HG02588 (cell line): ENCODE results near the gene KAZN.

ENCODE experiments used
- ATAC-seq: cut with Tn5 transposase; IDR thresholded peaks from one replicate; pipeline ENCODE4 v1.9.1; 2021; ENCODE audit warnings: mild to moderate bottlenecking, moderate library complexity; ENCODE audit not compliant: unreplicated experiment

Gene KAZN

GRCh38 chr1:14667651-14667984 lies 69.1 kb downstream of the KAZN start:
- ATAC-seq: no peak

GRCh38 chr1:14668538-14668937 lies 70.1 kb downstream of the KAZN start:
- no peak for ATAC-seq

- ATAC-seq: no peak
These were observed 73.5 kb downstream of the KAZN start for GRCh38 chr1:14672005-14672404.

GRCh38 chr1:14674030-14674429 lies 75.5 kb downstream of the KAZN start:
- no peak for ATAC-seq

GRCh38 chr1:14676400-14676799 lies 77.9 kb downstream of the KAZN start:
- ATAC-seq: no peak

- no peak for ATAC-seq
These were observed 78.9 kb downstream of the KAZN start for GRCh38 chr1:14677292-14677971.

GRCh38 chr1:14678011-14678638 lies 79.6 kb downstream of the KAZN start:
- no peak for ATAC-seq

GRCh38 chr1:14679027-14679688 lies 80.7 kb downstream of the KAZN start:
- ATAC-seq: no peak

- no peak for ATAC-seq
These were observed 82.7 kb downstream of the KAZN start for GRCh38 chr1:14681182-14681581.

- no peak for ATAC-seq
These were observed 84.6 kb downstream of the KAZN start for GRCh38 chr1:14682941-14683621.

GRCh38 chr1:14685078-14685477 lies 86.6 kb downstream of the KAZN start:
- no peak for ATAC-seq

GRCh38 chr1:14686701-14687100 lies 88.2 kb downstream of the KAZN start:
- ATAC-seq: no peak

- ATAC-seq: no peak
These were observed 88.7 kb downstream of the KAZN start for GRCh38 chr1:14687147-14687546.

- no peak for ATAC-seq
These were observed 91.6 kb downstream of the KAZN start for GRCh38 chr1:14689996-14690615.

GRCh38 chr1:14693949-14694348 lies 95.5 kb downstream of the KAZN start:
- no peak for ATAC-seq

GRCh38 chr1:14694589-14694988 lies 96.1 kb downstream of the KAZN start:
- no peak for ATAC-seq

- no peak for ATAC-seq
These were observed 98.3 kb downstream of the KAZN start for GRCh38 chr1:14696761-14697160.

- ATAC-seq: no peak
These were observed 98.9 kb downstream of the KAZN start for GRCh38 chr1:14697353-14697752.

- no peak for ATAC-seq
These were observed 99.8 kb downstream of the KAZN start for GRCh38 chr1:14698314-14698713.

- ATAC-seq: no peak
These were observed 101.1 kb downstream of the KAZN start for GRCh38 chr1:14699620-14700019.

- no peak for ATAC-seq
These were observed 106.4 kb downstream of the KAZN start for GRCh38 chr1:14704846-14705245.
